Gastroesophageal sphincter (tissue), 3 donors: Measurements from ENCODE around the gene PLXDC2.

Source experiments
- EP300 ChIP-seq: sonication (generic); formaldehyde crosslinking; IDR thresholded peaks from one replicate; pipeline ENCODE4 v1.6.1; 2017; ENCODE audit warnings: antibody characterized with exemption, mild to moderate bottlenecking
- POLR2A ChIP-seq, 2 donors: fragments of 450-650 bp; IDR thresholded peaks; one replicate each; pipeline ENCODE4 v1.6.1; 2017; ENCODE audit warnings: antibody characterized with exemption in 2 of 2, mild to moderate bottlenecking in 2 of 2, moderate library complexity in 1 of 2
- POLR2AphosphoS5 ChIP-seq: sonication (generic); formaldehyde crosslinking; IDR thresholded peaks from one replicate; pipeline ENCODE4 v1.6.1; 2017; ENCODE audit warnings: antibody characterized with exemption
- TF ChIP-seq, protein P1 (sequence below), 4 experiments: fragments of 200-600 bp in 2 of 4; fragments of 450-650 bp in 2 of 4; sonication (generic) in 1 of 4; IDR thresholded peaks; one replicate each; pipeline ENCODE4 v1.5.1; 2017 to 2019; ENCODE audit warnings: antibody characterized with exemption in 4 of 4, mild to moderate bottlenecking in 2 of 4, moderate library complexity in 2 of 4

DNA sequence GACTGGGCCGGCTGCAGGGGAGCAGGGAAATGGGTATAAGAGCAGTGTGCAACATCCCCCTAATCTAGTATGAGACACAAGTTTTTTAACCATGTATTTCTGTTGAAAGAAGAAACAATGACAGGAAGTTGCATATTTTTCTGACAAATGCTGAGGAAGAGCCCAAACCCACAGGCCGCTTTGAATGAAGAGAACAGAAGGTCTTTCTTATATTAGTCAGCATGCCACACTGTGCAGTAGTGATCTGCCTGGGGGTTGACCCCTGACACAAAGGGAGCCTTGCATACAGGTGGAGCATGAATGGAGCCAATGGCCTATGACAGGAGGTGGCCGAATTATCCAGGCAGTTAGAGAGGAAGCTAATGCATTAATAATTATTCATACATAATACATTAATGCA lies 518.3 kb downstream of the PLXDC2 start:
- TF ChIP-seq, protein P1, sequence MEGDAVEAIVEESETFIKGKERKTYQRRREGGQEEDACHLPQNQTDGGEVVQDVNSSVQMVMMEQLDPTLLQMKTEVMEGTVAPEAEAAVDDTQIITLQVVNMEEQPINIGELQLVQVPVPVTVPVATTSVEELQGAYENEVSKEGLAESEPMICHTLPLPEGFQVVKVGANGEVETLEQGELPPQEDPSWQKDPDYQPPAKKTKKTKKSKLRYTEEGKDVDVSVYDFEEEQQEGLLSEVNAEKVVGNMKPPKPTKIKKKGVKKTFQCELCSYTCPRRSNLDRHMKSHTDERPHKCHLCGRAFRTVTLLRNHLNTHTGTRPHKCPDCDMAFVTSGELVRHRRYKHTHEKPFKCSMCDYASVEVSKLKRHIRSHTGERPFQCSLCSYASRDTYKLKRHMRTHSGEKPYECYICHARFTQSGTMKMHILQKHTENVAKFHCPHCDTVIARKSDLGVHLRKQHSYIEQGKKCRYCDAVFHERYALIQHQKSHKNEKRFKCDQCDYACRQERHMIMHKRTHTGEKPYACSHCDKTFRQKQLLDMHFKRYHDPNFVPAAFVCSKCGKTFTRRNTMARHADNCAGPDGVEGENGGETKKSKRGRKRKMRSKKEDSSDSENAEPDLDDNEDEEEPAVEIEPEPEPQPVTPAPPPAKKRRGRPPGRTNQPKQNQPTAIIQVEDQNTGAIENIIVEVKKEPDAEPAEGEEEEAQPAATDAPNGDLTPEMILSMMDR (IDR thresholded peaks at IDR 0.05), result no peak
- TF ChIP-seq POLR2AphosphoS5 (no peak), POLR2A (IDR thresholded peaks at IDR 0.05) (no peak), EP300 (no peak)
